Stimulated activated CD4-positive, alpha-beta T cell treated with anti-CD3 and anti-CD28 coated beads, Interleukin-1b, Interleukin-23, amount 100 ng/mL, for 48 hours (primary cell): Measurements from ENCODE around the gene BUD23.
"Not testable (repeated sequence)": the region's sequence is repeated elsewhere in the genome, so short reads cannot be mapped to it uniquely, and the experiment has no call there.

ENCODE experiments used
- DNase-seq: peaks from one replicate; pipeline ENCODE4 v3.0.0-alpha.2; 2020

The BUD23 gene

GRCh38 chr7:73701357-73701995, 18.1 kb downstream of the BUD23 start:
- DNase-seq = no peak

- no peak for DNase-seq
Measured at GRCh38 chr7:73702226-73702625, 18.8 kb downstream of the BUD23 start.

GRCh38 chr7:73702665-73703064, 19.3 kb downstream of the BUD23 start:
- no peak for DNase-seq

- DNase-seq = no peak
Measured at GRCh38 chr7:73703225-73703624, 19.8 kb downstream of the BUD23 start.

- peak; percentile 42 for DNase-seq
Measured at GRCh38 chr7:73703757-73704639, 20.6 kb downstream of the BUD23 start.

- no peak for DNase-seq
Measured at GRCh38 chr7:73704640-73705550, 21.5 kb downstream of the BUD23 start.

GRCh38 chr7:73705551-73705920, 22.1 kb downstream of the BUD23 start:
- DNase-seq = no peak

- DNase-seq = peak; percentile 66
Measured at GRCh38 chr7:73706126-73707044, 23.0 kb downstream of the BUD23 start.

- DNase-seq = no peak
Measured at GRCh38 chr7:73707045-73707631, 23.7 kb downstream of the BUD23 start.

GRCh38 chr7:73708961-73709549, 25.7 kb downstream of the BUD23 start:
- no peak for DNase-seq

- no peak for DNase-seq
Measured at GRCh38 chr7:73712773-73713172, 29.4 kb downstream of the BUD23 start.

GRCh38 chr7:73713319-73713718, 29.9 kb downstream of the BUD23 start:
- not testable (repeated sequence) for DNase-seq

- peak; percentile 91 for DNase-seq
Measured at GRCh38 chr7:73715648-73716317, 32.4 kb downstream of the BUD23 start.

GRCh38 chr7:73716318-73716890, 33.0 kb downstream of the BUD23 start:
- no peak for DNase-seq

GRCh38 chr7:73717025-73717807, 33.8 kb downstream of the BUD23 start:
- no peak for DNase-seq

GRCh38 chr7:73717991-73718405, 34.6 kb downstream of the BUD23 start:
- peak; percentile 80 for DNase-seq

- no peak for DNase-seq
Measured at GRCh38 chr7:73718438-73718881, 35.1 kb downstream of the BUD23 start.

- DNase-seq = peak; percentile 66
Measured at GRCh38 chr7:73718905-73719805, 35.8 kb downstream of the BUD23 start, which contains the start of gene STX1A. TSS of gene STX1A (minus strand) at chr7:73719669. CDS start at chr7:73719631, 38 bp downstream.
